SIG-M5 treated with dmso at 0.1 percent for 504 hours (cell line): ENCODE measurements around the gene THAP12.
"Not testable (repeated sequence)": the region's sequence is repeated elsewhere in the genome, so short reads cannot be mapped to it uniquely, and the experiment has no call there.

Source experiments
- DNase-seq: peaks from one replicate; lab custom pipeline; 2025; ENCODE audit not compliant: unreplicated experiment; lab: John Stamatoyannopoulos, UW

THAP12 gene, protein sequence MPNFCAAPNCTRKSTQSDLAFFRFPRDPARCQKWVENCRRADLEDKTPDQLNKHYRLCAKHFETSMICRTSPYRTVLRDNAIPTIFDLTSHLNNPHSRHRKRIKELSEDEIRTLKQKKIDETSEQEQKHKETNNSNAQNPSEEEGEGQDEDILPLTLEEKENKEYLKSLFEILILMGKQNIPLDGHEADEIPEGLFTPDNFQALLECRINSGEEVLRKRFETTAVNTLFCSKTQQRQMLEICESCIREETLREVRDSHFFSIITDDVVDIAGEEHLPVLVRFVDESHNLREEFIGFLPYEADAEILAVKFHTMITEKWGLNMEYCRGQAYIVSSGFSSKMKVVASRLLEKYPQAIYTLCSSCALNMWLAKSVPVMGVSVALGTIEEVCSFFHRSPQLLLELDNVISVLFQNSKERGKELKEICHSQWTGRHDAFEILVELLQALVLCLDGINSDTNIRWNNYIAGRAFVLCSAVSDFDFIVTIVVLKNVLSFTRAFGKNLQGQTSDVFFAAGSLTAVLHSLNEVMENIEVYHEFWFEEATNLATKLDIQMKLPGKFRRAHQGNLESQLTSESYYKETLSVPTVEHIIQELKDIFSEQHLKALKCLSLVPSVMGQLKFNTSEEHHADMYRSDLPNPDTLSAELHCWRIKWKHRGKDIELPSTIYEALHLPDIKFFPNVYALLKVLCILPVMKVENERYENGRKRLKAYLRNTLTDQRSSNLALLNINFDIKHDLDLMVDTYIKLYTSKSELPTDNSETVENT

DNA sequence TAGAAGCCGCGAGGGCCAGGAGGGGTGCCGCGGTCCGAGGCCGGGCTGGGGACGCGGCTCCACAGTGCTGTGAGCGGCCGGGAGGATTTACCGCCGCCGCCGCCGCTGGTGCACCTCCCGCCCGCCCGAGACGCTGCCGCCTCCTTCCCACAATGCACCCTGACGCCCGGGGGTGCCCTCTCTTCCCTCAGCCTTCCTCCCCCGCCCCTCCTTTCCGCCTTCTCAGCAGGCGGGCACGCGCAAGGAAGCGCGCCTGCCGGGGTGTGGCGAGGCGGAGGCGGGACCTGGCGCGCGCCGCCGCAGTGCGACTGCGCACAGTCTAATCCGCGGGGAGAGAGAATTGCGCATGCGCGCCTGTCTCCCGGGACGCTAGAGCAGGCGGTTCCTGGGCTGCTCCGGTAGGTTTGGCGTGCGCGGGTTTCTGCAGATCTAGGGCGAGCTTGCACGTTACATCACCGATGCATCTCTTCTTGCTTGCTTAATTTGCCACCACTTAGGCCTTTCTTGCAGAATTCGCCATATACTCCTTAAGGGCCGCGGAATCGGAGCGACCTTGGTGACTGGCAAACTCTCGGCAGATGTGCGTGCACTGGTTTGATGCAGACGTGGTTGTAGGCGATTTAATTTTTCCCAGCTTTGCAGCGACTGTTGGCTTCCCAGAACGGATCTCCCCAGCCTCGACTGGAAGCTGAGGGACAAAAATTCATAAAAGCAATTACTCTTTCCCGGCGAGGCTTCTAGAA is at the start of gene THAP12, which contains the start of gene GVQW3:
TSS of gene THAP12 (minus strand) at position 156 of the 743 bp plus-strand sequence. CDS start 296 bp downstream, outside the sequence.
TSS of gene GVQW3 (plus strand) at position 347 of the 743 bp plus-strand sequence. CDS start 506 bp downstream, outside the sequence.
- DNase-seq = peak; percentile 93

DNA sequence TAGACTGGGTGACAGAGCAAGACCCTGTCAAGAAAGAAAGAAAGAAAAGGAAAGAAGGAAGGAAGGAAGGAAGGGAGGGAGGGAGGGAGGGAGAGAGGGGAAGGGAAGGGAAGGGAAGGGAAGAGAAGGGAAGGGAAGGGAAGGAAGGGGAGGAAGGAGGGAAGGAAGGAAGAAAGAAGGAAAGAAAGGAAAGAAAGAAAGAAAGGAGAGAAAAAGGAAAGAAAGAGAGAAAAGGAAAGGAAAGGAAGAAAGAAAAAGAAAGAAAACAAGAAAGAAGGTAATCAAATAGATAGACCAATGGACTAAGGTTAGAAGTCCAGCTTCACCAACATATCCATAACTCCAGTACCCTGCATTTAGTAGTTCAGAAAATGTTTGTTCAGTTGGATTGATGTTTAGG is 45.7 kb upstream of the THAP12 start:
- DNase-seq = no peak

DNA sequence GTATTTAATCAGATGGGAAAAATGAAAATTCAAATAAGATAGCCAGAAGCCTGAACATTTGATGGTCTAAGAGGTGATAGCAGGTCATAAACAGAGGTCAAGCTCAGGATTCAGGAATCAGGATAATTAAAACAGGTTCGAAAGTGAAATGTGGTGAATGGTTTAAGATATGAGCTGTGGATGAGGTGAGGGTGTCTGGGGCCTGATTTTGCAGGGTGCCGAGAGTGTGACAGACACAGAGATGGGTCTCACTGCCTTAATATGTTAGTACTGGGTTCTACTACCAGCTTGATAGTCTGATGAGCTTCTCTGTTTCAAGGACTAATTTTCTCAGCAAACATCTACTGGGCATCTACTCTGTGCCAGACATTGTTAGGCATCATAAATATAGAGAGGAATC is 44.0 kb upstream of the THAP12 start:
- DNase-seq = no peak

DNA sequence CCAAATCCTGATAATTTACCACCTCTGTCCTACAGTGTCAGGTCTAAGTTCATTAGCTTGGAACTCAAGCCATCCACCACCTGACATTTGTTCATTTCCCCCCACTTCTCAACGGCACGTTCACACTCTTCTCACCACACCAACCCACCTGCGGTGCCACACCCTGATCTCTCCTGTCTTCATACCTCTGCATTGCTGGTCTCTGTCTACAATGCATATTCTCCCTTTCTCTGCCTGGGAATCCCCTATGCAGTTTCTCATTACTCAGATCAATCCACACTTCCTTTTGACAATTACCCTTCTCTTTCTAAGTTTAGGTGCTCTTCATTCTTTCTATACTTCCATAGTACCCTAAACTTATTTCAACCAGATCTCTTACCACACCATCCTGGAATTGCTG is 43.4 kb upstream of the THAP12 start:
- no peak for DNase-seq

DNA sequence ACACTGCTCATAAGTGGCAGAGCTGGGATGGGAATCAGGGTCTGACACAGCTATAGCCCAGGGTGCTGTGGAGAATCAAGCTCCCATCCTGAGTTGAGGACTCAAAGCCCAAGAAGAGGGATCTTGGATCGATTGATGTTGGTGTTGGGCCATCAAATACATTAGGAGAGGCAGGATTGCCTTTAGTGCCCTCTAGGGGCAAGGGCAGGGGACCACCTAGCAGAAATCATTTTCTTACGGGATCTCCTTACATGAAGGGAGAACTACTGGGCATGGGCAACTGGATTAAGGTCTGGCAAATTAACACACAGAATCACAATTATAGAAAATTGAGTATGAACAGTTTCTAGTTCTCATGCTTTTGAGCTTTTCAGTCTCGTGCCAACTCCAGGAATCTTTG is 39.0 kb upstream of the THAP12 start:
- peak; percentile 10 for DNase-seq

DNA sequence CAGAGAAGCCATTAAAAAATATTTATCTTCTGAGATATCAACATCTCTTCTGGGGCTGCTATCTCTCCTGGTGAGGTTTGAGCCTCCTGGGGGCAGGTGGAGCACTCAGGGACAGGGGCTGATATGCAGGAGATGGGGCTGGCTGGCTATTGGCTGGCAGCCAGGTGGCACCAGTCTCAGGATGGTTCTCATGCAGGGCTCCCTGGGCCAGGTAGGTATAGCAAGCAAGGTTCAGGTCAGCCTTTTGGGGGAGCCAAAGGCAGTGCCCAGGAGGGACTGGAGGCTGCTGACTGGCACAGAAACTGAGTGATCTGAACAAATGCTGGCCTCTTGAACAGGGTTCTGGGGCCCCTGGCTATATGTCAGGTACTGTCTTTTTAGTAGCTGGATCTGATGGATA is 34.1 kb upstream of the THAP12 start:
- no peak for DNase-seq

DNA sequence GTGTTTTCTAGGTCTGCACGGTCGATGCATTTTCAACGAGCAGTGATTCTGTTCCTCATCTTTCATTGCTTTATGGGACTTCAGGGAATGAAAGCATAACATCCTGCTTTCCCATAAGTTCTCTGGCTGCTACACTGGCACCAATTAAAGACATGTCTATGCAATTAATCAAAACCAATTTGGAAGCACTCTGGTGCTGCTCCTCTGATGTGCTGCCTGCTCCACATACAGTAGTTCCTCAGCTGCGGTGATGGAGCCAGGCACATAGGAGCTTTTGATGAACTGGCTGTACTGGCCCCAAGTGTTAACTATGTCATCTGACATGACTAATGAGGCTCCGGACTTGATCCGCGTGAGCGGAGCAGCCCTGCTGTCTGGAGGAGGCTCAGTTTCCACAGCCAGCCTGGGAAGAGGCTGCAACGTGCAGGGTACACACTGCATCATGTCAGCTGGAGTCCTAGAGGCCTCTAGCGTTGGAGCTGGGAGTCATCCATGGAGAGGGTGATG is 30.0 kb upstream of the THAP12 start:
- no peak for DNase-seq

DNA sequence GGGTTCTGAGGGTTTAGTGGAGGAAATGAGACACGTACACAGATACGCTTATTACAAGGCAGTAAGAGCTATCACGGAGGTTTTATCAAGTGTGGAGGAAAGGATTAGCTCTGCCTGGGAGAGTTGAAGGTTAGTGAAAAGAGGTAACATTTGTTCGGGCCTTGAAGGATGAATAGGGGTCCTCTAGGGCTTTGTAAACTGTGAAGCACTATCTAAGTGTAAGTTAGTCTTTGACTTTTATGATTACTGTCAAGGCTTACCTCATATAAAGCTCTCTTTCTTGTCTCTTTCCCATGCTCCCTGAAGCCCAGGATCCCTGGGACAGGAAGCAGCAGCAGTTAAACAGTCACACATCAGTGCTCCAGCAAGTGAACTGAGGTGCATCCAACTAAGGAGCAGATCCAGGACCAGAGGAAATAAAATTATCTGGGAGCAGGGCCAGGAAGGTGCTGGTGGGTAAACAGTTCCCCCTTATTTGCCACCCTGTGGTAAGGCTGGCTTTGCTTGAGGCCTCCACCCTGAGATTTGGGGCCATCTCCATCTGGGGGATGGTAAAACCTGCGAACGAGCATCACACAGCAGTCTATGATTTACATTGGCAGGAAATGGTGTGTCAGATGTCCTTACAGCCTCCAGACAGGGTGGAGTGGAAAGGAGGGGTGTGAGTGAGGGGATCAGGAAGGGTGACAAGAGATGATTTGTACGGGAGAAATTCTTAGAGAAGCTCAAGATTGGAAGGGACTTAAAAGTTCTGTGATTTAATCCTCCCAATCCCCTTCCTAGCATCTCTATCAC is 27.4 kb upstream of the THAP12 start:
- DNase-seq = no peak

DNA sequence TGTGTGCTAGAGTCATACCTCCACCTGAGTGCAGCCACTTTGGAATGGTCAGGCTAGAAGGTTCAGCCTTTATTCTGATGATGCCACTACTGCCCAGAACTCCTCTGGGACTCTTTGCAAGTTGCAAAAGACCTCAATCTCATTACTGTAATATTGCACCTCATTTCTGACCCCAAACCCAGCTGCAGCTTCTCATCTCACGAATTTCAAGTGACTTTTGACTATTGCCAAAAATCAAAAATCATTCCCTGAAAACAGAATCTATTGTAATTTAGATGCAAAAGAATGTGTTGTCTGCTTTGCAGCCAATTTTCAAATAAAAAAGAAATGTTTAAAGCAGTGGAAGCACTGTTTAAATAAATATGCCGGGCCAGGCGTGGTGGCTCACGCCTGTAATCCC is 25.4 kb upstream of the THAP12 start:
- no peak for DNase-seq

DNA sequence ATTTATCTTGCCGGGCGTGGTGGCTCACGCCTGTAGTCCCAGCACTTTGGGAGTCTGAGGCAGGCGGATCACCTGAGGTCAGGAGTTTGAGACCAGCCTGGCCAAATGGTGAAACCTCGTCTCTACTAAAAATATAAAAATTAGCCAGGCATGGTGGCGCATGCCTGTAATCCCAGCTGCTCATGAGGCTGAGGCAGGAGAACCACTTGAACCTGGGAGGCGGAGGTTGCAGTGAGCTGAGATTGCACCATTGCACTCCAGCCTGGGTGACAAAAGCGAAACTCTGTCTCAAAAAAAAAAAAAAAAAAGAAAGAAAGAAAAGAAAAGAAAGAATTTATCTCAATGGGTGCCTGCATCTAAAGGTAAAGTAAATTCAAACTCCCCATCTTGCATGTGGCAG is 20.6 kb upstream of the THAP12 start:
- not testable (repeated sequence) for DNase-seq

DNA sequence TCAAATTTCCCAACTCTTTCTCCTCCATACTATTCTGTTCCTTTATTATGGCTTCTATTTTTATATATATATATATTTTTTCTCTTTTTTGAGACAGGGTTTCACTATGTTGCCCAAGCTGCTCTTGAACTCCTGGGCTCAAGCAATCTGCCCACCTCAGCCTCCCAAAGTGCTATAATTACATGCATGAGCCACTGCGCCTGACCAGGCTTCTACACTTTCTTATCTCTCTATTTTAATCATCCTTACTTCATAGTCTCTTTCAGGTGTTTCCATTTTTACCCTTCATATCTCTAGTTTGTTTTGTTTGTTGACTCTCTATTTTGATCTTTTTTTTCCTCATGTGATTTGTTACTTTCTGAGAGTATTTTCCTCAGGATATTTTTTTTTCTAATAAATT is 20.0 kb upstream of the THAP12 start:
- DNase-seq = no peak

DNA sequence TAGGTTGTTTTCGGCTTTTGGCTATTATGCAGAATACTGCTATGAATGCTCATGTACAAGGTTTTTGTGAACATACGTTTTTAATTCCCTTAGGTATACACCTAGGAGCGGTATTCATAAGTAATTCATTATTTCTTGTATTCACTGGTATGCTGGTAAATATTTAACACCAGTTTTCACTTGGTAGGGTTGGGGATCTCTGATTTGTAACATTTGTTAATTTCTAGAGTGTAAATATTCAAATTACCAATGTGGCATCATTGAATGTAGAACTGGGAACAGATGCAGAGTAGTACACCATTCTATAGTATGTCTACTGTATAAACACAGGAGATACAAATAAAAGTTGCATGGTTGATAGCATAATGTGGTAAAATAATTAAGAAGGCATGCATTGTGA is 16.5 kb upstream of the THAP12 start:
- DNase-seq = no peak

DNA sequence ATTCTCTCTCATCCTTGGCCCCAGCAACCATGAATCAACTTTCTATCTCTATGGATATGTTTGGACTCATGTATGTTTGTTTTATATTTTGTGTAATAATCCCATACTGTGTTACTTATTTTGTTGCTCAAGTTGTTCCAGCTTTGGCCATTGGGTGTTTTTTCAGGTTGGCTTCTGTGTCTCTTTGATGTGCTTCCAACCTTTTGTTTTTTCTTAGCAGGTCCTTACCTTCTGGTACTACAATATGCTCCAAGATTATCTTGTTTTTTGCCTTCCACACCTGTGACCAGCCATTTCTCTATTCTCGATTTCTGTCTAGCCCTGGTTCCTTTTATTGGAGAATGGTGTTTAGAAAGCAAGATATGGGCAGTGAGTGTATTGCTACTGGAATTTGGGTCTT is 14.4 kb upstream of the THAP12 start:
- DNase-seq = no peak

DNA sequence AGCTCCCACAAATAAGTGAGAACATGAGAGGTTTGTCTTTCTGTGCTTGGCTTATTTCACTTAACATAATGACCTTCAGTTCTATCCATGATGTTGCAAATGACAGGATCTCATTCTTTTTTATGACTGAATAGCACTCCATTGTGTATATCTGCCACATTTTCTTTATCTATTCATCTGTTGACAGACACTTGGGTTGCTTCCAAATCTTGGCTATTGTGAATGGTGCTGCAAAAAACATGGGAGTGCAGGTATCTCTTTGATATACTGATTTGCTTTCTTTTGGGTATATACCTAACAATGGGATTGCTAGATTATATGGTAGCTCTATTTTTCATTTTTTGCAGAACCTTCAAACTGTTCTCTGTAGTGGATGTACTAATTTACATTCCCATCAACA is 13.5 kb upstream of the THAP12 start:
- DNase-seq = no peak

DNA sequence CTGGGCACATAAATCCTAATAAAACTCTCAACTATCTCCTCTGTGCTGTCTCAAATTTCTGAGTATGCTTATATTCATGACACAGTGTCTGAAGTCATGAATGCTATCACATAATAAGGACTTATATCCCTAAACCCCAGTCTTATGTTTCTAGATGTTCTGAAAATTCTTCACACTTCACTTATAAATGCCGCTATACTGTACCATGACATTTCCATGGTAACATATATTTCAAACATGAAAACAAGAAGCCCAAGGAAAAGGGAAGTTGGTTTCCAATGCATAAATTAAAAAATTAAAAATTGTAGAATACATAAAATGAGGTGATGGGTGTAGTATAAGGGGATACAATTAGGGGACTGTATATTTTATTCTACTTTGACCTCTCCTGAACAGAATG is 11.9 kb upstream of the THAP12 start:
- DNase-seq = no peak

DNA sequence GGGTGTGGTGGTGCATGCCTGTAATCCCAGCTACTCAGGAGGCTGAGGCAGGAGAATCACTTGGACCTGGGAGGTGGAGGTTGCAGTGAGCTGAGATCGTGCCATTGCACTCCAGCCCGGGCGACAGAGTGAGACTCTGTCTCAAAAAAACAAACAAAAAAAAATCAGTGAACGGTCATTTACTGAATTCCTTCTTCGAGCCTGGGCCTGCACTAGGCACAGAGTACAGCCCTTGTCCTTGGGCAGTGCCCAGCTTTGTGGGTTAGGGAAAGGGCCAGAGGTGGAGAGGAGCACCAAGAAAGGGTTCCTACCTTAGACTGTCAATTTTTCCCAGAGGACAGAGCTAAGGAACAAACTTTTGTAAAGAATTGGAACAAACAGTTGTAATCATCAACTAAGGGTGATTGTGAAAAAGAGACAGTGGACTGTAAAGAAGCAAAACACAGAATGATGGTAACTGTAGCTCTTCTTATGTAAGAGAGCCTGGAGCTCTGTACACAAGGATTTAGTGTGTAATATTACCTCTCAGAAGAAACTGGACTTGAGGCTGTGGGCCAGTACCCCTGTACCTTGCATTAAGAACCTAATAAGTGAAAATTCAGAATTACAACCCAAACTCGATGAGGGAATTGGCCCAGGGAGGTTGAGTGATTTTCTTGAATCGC is 11.0 kb upstream of the THAP12 start:
- no peak for DNase-seq

DNA sequence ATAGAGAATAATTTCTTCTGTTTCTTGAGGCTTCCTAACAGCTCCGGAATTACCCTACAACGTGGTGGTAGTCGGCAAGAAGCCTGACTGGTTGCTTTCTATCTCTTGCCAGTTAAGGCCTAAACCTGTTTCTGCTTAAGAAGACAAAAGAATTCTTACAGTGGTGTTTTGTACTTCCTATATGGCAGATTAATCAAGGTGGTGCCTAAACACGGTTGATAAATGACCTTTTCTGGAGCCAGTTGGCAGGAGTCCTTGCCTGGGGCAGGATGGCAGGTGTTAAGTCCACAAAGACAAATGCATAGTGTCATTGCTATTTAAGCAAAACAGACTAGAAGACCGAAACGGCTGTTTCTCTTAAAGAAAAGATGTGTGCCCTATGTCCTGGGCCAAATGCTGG is 10.1 kb upstream of the THAP12 start:
- DNase-seq = no peak

DNA sequence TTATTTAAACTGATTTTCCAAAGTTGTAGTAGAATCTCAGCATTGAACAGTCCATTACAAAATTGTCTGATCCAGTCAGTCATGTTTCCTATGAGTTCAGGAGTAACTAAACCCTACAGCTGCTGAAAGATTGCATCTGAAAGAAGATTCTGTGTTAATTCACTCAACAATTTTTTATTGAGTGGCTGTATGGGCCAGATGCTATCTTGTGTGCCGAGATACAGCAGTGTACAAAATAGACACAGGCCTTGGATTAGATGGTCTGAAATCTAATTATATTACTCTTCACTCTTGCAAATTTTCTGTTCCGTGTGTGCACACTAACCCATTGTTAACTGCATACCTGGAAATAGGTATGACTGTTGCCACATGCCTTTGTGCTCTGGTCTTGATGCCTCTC is 7.5 kb upstream of the THAP12 start:
- no peak for DNase-seq

DNA sequence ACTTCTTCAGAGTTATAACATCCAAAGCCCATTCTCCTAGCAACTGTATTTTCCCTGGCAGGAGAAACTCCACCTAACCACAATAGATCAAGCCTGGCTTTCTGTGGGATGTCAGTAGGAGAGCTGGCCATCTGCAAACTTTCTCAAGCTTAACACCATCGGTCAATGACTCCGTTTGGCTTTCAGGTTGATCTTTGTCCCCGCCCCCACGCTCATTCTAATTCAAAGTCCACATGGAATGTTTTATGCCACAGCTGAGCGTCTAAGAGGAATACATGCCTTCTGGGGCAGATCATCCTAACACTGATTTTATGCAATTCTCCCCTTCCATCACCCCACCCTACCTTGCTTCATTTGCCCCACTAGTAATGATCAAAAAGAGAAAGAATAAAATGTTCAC is 5.0 kb upstream of the THAP12 start:
- DNase-seq = no peak

DNA sequence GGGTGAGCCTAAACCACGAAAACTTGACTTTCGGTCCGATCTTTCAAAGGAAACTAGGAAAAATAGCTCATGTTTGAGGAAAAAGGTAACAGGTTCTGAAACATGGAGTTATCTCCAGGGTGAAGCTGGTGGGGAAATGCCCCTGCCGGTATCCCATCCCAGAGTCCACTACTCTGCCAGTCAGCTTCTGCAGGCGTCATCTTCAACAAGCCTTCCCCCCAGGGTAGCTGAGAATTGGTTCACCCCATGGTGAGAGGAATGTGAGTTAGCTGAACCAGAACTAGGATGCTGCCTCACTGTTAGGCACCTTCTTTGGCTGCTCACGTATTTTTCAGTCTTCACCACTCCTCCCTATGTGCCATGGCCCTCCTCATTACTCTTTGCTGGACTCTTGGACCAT is 1.3 kb upstream of the THAP12 start:
- DNase-seq = peak; percentile 20
